HEK293T (cell line): ENCODE results near the gene RPTOR.

ENCODE experiments used
- ARNT ChIP-seq: fragments of 450-650 bp; IDR thresholded peaks from 2 replicates; pipeline ENCODE4 v1.6.1; 2017; ENCODE audit warnings: mild to moderate bottlenecking
- BHLHE40 ChIP-seq: fragments of 450-650 bp; IDR thresholded peaks from 2 replicates; pipeline ENCODE4 v1.6.1; 2016; ENCODE audit warnings: mild to moderate bottlenecking, moderate library complexity, borderline replicate concordance
- ELF4 ChIP-seq: fragments of 450-650 bp; IDR thresholded peaks from 2 replicates; pipeline ENCODE4 v1.6.1; 2017; ENCODE audit warnings: antibody characterized with exemption
- FOXM1 ChIP-seq: fragments of 450-650 bp; IDR thresholded peaks from 2 replicates; pipeline ENCODE4 v1.6.1; 2017; ENCODE audit warnings: mild to moderate bottlenecking, borderline replicate concordance
- HDGF ChIP-seq: fragments of 450-650 bp; IDR thresholded peaks from 2 replicates; pipeline ENCODE4 v1.6.1; 2017; ENCODE audit warnings: antibody characterized with exemption, borderline replicate concordance
- LEF1 ChIP-seq: fragments of 450-650 bp; IDR thresholded peaks from 2 replicates; pipeline ENCODE4 v1.6.1; 2017; ENCODE audit warnings: mild to moderate bottlenecking, borderline replicate concordance
- NFRKB ChIP-seq: fragments of 450-650 bp; IDR thresholded peaks from 2 replicates; pipeline ENCODE4 v1.6.1; 2016; ENCODE audit warnings: mild to moderate bottlenecking, moderate library complexity
- SP1 ChIP-seq: fragments of 450-650 bp; IDR thresholded peaks from 2 replicates; pipeline ENCODE4 v1.6.1; 2017
- SUZ12 ChIP-seq: fragments of 450-650 bp; IDR thresholded peaks from 2 replicates; pipeline ENCODE4 v1.6.1; 2016; ENCODE audit warnings: mild to moderate bottlenecking
- TARDBP ChIP-seq: fragments of 450-650 bp; IDR thresholded peaks from 2 replicates; pipeline ENCODE4 v1.6.1; 2016
- ZNF384 ChIP-seq: fragments of 450-650 bp; IDR thresholded peaks from 2 replicates; pipeline ENCODE4 v1.6.1; 2016
- TF ChIP-seq, protein P1 (sequence below): fragments of 450-650 bp; IDR thresholded peaks from 2 replicates; pipeline ENCODE4 v1.6.1; 2016

DNA sequence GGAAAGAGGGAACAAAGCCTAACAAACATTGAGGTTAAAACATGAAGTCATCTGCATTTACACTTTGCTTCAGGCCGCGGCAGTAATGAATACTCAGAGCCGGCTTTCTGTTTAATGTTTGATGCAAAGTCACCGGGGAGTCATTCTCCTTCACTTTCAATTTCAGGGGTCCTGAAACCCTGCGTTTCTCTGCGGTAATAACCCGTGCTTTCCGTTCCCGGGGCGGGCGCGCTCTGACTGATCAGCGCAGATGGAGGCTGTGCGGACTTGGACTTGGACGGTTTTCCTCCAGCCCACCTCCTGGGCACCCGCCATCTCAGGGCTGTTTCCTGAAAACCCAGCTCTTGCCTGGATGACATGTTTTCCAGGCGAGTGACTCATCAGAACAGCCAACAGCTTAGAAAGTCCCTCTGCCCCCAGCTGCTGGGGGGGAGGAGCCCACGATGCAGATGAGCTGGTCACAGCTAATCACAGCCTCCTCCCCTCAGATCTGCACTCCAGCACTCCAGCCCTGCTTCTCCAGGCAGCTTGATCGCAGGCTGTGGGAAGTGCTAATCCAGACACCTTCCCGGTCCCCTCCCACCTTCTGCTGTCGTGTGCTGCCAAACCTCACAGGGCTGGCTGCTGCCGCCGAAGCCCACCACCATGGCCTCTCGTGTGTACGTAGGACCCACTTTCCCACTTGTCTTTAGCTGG is 288.4 kb downstream of the RPTOR start:
- TF ChIP-seq LEF1, result no peak
- TF ChIP-seq, protein P1, sequence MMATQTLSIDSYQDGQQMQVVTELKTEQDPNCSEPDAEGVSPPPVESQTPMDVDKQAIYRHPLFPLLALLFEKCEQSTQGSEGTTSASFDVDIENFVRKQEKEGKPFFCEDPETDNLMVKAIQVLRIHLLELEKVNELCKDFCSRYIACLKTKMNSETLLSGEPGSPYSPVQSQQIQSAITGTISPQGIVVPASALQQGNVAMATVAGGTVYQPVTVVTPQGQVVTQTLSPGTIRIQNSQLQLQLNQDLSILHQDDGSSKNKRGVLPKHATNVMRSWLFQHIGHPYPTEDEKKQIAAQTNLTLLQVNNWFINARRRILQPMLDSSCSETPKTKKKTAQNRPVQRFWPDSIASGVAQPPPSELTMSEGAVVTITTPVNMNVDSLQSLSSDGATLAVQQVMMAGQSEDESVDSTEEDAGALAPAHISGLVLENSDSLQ, result no peak
- no peak for TF ChIP-seq SP1
- TF ChIP-seq ZNF384, result no peak
- no peak for TF ChIP-seq TARDBP
- no peak for TF ChIP-seq ARNT
- TF ChIP-seq SUZ12, result no peak
- no peak for TF ChIP-seq FOXM1
- TF ChIP-seq BHLHE40, result no peak
- TF ChIP-seq ELF4, result no peak
- 0 out of 2 replicates have a peak, but pooled peaks have one; percentile 50 for TF ChIP-seq HDGF
- no peak for TF ChIP-seq NFRKB
